Mesenchymal stem cell (in vitro differentiated cells and primary cell): ENCODE results near the gene EEPD1. TPM values are rescaled to one million over a fixed set of nuclear protein-coding genes. Genes with fewer than 3 reads are reported as not detected.
"Not testable (repeated sequence)": the region's sequence is repeated elsewhere in the genome, so short reads cannot be mapped to it uniquely, and the experiment has no call there.

Experiments
- DNase-seq: peaks from one replicate; pipeline ENCODE4 v3.0.0-alpha.2; 2013
- H2AFZ ChIP-seq: one replicate; pipeline ENCODE4 v1.6.1; 2013; ENCODE audit warnings: low read depth, mild to moderate bottlenecking, control low read depth, inconsistent platforms, low read length, moderate library complexity
- H2AK5ac ChIP-seq: 2 replicates; pipeline ENCODE4 v1.6.1; 2013; ENCODE audit warnings: low read length, moderate library complexity, mild to moderate bottlenecking, inconsistent platforms; ENCODE audit not compliant: severe bottlenecking
- H2BK120ac ChIP-seq: one replicate; pipeline ENCODE4 v1.6.1; 2013; ENCODE audit warnings: low read depth, mild to moderate bottlenecking, inconsistent platforms, low read length, moderate library complexity
- H2BK12ac ChIP-seq, 2 experiments: one replicate each; pipeline ENCODE4 v1.6.1; 2013; ENCODE audit warnings: inconsistent platforms in 2 of 2, low read length in 2 of 2, mild to moderate bottlenecking in 2 of 2, moderate library complexity in 2 of 2, control low read depth in 1 of 2
- H2BK15ac ChIP-seq: one replicate; pipeline ENCODE4 v1.6.1; 2013; ENCODE audit warnings: mild to moderate bottlenecking, low read depth, inconsistent platforms; ENCODE audit not compliant: poor library complexity, severe bottlenecking
- H2BK5ac ChIP-seq: 2 replicates; pipeline ENCODE4 v1.6.1; 2013; ENCODE audit warnings: low read depth, mild to moderate bottlenecking, low read length, control low read depth, inconsistent platforms; ENCODE audit not compliant: poor library complexity, severe bottlenecking
- H3K14ac ChIP-seq, 2 experiments: one replicate each; pipeline ENCODE4 v1.6.1; 2013; ENCODE audit warnings: inconsistent platforms in 2 of 2, low read length in 2 of 2, control low read depth in 1 of 2, mild to moderate bottlenecking in 1 of 2, moderate library complexity in 1 of 2
- H3K18ac ChIP-seq, 2 experiments: one replicate each; pipeline ENCODE4 v1.6.1; 2013; ENCODE audit warnings: inconsistent platforms in 2 of 2, low read length in 2 of 2, control low read depth in 1 of 2, low read depth in 1 of 2, mild to moderate bottlenecking in 1 of 2
- H3K23ac ChIP-seq, 2 experiments: one replicate each; pipeline ENCODE4 v1.6.1; 2013; ENCODE audit warnings: inconsistent platforms in 2 of 2, low read length in 2 of 2, mild to moderate bottlenecking in 2 of 2, moderate library complexity in 2 of 2, control low read depth in 1 of 2
- H3K27ac ChIP-seq: 2 replicates; pipeline ENCODE4 v1.5.1; 2013; ENCODE audit warnings: mild to moderate bottlenecking, moderate library complexity, low read length, control low read depth, inconsistent platforms; ENCODE audit not compliant: poor library complexity, severe bottlenecking
- H3K27me3 ChIP-seq, 2 experiments: 2 replicates each; pipeline versions ENCODE4 v1.6.1 to v1.7.0; 2013; ENCODE audit warnings: low read length in 2 of 2, mild to moderate bottlenecking in 2 of 2, moderate library complexity in 2 of 2, control low read depth in 1 of 2, inconsistent platforms in 1 of 2; ENCODE audit not compliant: control insufficient read depth in 1 of 2, insufficient read depth in 1 of 2
- H3K36me3 ChIP-seq, 2 experiments: 2 replicates each; pipeline versions ENCODE4 v1.6.1 to v1.7.0; 2013; ENCODE audit warnings: low read length in 2 of 2, control low read depth in 1 of 2, inconsistent platforms in 1 of 2, low read depth in 1 of 2, mild to moderate bottlenecking in 1 of 2; ENCODE audit not compliant: insufficient read depth in 2 of 2, control insufficient read depth in 1 of 2
- H3K4ac ChIP-seq, 2 experiments: one replicate each; pipeline ENCODE4 v1.6.1; 2013; ENCODE audit warnings: inconsistent platforms in 2 of 2, low read length in 2 of 2, mild to moderate bottlenecking in 2 of 2, moderate library complexity in 2 of 2, control low read depth in 1 of 2, low read depth in 1 of 2
- H3K4me1 ChIP-seq: 2 replicates; pipeline ENCODE4 v1.6.1; 2013; ENCODE audit warnings: low read depth, low read length, control low read depth; ENCODE audit not compliant: control insufficient read depth, insufficient read depth
- H3K4me2 ChIP-seq: 2 replicates; pipeline ENCODE4 v1.6.1; 2013; ENCODE audit warnings: low read length, mild to moderate bottlenecking, inconsistent platforms; ENCODE audit not compliant: poor library complexity, severe bottlenecking
- H3K4me3 ChIP-seq, 2 experiments: 2 replicates each; pipeline versions ENCODE4 v1.5.1 to v1.7.0; 2013; ENCODE audit warnings: low read length in 2 of 2, mild to moderate bottlenecking in 2 of 2, control low read depth in 1 of 2, low read depth in 1 of 2; ENCODE audit not compliant: insufficient read depth in 1 of 2
- H3K79me1 ChIP-seq: replicated peaks from 2 replicates; pipeline ENCODE4 v1.6.1; 2013; ENCODE audit warnings: mild to moderate bottlenecking, control low read depth, low read length, inconsistent platforms; ENCODE audit not compliant: poor library complexity, severe bottlenecking
- H3K9ac ChIP-seq: 2 replicates; pipeline ENCODE4 v1.7.0; 2013; ENCODE audit warnings: mild to moderate bottlenecking, low read length, moderate library complexity
- H3K9me3 ChIP-seq: 2 replicates; pipeline ENCODE4 v1.7.0; 2013; ENCODE audit warnings: mild to moderate bottlenecking, low read length; ENCODE audit not compliant: control insufficient read depth
- H4K8ac ChIP-seq: one replicate; pipeline ENCODE4 v1.6.1; 2013; ENCODE audit warnings: inconsistent platforms, mild to moderate bottlenecking, low read length, moderate library complexity
- H4K91ac ChIP-seq: one replicate; pipeline ENCODE4 v1.6.1; 2013; ENCODE audit warnings: mild to moderate bottlenecking, low read length, inconsistent platforms
- WGBS: methylation state at CpG from one replicate; pipeline ENCODE4 v1.1.7; 2013; ENCODE audit warnings: mixed read lengths; 5-methylcytosine and 5-hydroxymethylcytosine counted together
- polyA plus RNA-seq, 2 experiments: library from polyadenylated mRNA; stranded (reverse); fragments of 200-250 nt; gene quantifications; one replicate each; pipeline ENCODE4 v1.2.3, GENCODE V29; 2013

EEPD1 gene
- polyA plus RNA-seq (2013, experiment 1 of 2): 5.2 TPM
- 4.3 TPM for polyA plus RNA-seq (2013, experiment 2 of 2)

DNA sequence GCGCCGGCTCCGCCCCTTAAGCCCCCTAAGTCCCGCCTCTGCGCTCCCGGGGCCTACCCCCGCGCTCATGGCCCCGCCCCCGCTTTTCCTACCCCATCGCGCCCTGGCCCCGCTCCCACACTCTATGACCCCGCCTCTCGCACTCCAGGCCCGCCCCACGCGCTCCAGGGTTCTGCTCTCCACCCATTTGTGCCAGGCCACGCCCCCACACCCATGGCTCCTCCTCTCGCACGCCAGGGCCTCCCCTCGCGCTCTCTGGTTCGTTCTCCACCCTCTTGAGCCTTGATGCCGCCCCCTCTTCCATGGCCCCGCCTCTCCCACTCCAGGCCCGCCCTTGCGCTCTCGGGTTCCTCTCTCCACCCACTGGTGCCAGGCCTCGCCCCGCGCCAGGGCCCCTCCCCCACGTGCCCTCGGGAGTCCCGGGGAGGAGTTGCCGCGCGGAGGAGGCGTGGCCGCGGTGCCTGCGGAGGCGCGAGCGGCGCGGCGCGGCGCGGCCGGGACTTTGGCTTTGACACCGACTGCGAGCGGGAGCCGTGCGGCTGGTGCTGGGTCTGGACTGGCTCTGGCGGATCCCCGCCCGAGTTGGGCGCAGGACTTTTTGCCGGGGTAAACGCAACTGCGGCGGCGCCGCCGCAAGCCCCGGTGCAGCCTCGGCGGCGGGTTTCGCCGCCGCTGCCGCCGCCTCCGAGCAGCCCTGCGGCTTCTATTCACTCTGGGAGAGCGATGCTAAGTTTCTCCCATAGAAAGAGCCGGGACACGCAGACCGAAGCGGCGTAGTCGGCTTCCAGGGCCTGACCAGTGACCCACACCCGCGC lies at the start of gene EEPD1:
Gene EEPD1, plus strand, starts transcription at position 499 of the 815 bp plus-strand sequence. CDS start 1,071 bp downstream, outside the sequence.
- Histone ChIP-seq H3K9me3 (peaks cover 7% of the 10 kb centered on the region), H4K8ac (peak within 1 kb of the TSS; percentile 83), H3K23ac (peak within 1 kb of the TSS in 1 of 2 experiments; percentile 93), H3K4me3 (peak within 1 kb of the TSS; percentile 73 to 85), H3K79me1 (no peaks in the 10 kb centered on the region), H3K9ac (peak within 1 kb of the TSS; percentile 88), H2BK12ac (peak within 1 kb of the TSS in 1 of 2 experiments; percentile 43), H3K27me3 (no peaks in the 10 kb centered on the region), H3K4me2 (peak within 1 kb of the TSS; percentile 98), H2AFZ (peak within 1 kb of the TSS; percentile 83), H3K14ac (peak within 1 kb of the TSS in 1 of 2 experiments; percentile 48), H4K91ac (no peak within 1 kb of the TSS), H3K4me1 (peaks cover 23% of the 10 kb centered on the region), H3K36me3 (peaks cover 0 to 12% of the 10 kb centered on the region in 2 experiments), H2AK5ac (no peak within 1 kb of the TSS), H2BK5ac (no peak within 1 kb of the TSS), H3K27ac (no peak within 1 kb of the TSS), H2BK120ac (no peak within 1 kb of the TSS), H3K4ac (peak within 1 kb of the TSS; percentile 64 to 72), H2BK15ac (peak within 1 kb of the TSS; percentile 70), H3K18ac (peak within 1 kb of the TSS; percentile 58 to 75)
- DNase-seq: peak; percentile 99
- WGBS: 1% methylated on average over 79 of the region's 88 CpGs

DNA sequence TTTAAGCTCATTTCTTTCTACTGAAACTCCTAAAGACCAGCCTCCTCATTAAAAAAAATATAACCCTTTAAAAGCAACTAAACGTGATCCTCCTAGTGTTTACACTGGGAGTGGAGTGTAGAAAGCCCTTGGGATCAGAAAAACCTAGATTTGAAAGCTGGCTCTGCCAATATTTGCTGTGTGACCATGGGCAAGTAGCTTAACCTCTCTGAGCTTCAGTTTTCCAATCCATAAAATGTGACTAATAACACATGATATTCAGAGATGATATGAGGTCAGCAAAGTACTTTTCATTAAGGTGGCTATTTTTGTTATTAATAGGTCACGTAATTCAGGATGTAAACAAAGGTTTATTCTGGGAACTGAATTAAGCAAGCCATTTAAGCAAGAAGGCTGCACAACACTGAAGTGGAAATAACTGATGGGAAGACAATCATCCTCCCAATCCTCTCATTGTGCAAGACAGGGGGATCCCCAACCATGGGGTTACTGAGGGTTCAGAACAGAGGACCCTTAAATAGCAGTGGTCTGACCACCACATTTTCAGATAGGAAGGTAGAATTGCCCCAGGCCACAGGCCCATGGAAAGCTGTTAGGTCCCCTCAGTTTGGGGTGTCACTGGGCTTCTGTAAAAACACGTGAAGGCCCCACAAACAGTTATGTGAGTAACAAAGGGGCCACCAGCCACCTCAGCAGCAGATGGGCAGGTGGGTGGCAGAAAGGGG lies 49.1 kb upstream of the EEPD1 start:
- no peak overlapping the region for H3K27ac ChIP-seq
- H3K9ac ChIP-seq: no peak overlapping the region
- H3K79me1 ChIP-seq: no peaks in the 10 kb centered on the region
- no peak overlapping the region for H2AK5ac ChIP-seq
- H4K91ac ChIP-seq: no peak overlapping the region
- WGBS: 68% methylated on average over 3 of the region's 3 CpGs
- no peak overlapping the region for H4K8ac ChIP-seq
- H3K4me1 ChIP-seq: no peaks in the 10 kb centered on the region
- no peak overlapping the region for H3K4me2 ChIP-seq
- DNase-seq: no peak
- H2AFZ ChIP-seq: no peak overlapping the region
- H3K4me3 ChIP-seq: no peak overlapping the region
- no peak overlapping the region for H3K4ac ChIP-seq
- no peak overlapping the region for H3K14ac ChIP-seq
- H3K36me3 ChIP-seq: no peaks in the 10 kb centered on the region
- no peaks in the 10 kb centered on the region for H3K27me3 ChIP-seq
- H2BK120ac ChIP-seq: no peak overlapping the region
- no peak overlapping the region for H2BK5ac ChIP-seq
- no peaks in the 10 kb centered on the region for H3K9me3 ChIP-seq
- H2BK12ac ChIP-seq: no peak overlapping the region
- H3K23ac ChIP-seq: no peak overlapping the region
- H3K18ac ChIP-seq: no peak overlapping the region
- H2BK15ac ChIP-seq: no peak overlapping the region

DNA sequence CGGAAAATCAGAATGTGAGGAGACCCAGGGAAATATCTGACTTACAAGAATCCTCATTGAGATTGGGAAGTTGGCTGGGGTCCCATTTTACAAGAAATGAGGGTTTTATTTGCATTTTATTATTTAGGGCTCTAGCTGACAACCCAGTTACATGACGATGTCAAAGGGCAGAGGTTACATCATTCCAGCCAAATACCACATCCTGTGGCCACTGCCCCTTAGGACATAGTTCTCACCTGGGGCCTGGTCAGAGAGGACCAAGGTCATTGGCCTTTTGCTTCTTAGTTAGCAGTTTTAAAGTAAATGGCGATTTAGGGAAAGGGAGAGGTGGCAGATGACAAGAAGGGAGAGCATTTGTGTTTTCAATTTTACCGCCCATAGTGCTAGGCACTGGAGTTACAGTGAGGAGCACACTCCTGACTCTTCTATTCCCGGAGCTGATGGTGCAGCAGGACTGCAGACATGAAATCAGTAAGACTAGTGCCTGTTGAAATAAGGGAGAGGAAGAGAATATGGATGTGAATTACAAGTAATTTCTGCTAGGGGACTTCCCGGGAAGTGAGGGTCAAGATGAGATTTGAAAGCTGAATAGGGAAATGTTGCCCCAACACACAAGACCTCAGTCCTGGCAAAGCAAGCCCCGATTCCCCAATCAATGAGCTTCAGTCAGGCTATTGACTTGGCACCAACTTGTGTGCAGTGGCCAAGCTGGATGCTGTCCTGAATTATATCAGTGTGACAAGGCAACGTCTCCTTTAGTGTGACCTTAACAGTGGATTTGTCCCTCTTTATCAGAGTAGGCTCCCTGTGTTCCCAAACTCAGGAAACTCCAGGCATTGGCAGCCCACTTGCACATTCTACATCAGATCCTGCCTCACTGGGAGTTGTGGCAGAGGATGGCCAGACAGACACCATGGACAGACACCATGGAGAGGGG lies 45.8 kb upstream of the EEPD1 start:
- not testable (repeated sequence) for DNase-seq, H2BK15ac ChIP-seq, H3K23ac ChIP-seq, H3K9ac ChIP-seq, H3K4me3 ChIP-seq, H2BK5ac ChIP-seq, H3K4me2 ChIP-seq, H3K27ac ChIP-seq, H4K91ac ChIP-seq, H3K27me3 ChIP-seq, H3K36me3 ChIP-seq, H3K4me1 ChIP-seq, H3K4ac ChIP-seq, H3K79me1 ChIP-seq, H3K9me3 ChIP-seq, H2AFZ ChIP-seq, H2AK5ac ChIP-seq, H3K14ac ChIP-seq, H2BK12ac ChIP-seq, H3K18ac ChIP-seq, H4K8ac ChIP-seq, H2BK120ac ChIP-seq
- 89% methylated on average over 4 of the region's 8 CpGs for WGBS
